Measurements from ENCODE around the gene EXD3. TPM values are rescaled to one million over a fixed set of nuclear protein-coding genes. Genes with fewer than 3 reads are reported as not detected.

Gene EXD3
- total RNA-seq, 1 donor from 2014 or later: 9.2 TPM

GRCh38 chr9:137456864-137457405, 34.0 kb upstream of the EXD3 start:
- peaks cover 44% of the 10 kb centered on the region for H3K4me1 ChIP-seq

DNA sequence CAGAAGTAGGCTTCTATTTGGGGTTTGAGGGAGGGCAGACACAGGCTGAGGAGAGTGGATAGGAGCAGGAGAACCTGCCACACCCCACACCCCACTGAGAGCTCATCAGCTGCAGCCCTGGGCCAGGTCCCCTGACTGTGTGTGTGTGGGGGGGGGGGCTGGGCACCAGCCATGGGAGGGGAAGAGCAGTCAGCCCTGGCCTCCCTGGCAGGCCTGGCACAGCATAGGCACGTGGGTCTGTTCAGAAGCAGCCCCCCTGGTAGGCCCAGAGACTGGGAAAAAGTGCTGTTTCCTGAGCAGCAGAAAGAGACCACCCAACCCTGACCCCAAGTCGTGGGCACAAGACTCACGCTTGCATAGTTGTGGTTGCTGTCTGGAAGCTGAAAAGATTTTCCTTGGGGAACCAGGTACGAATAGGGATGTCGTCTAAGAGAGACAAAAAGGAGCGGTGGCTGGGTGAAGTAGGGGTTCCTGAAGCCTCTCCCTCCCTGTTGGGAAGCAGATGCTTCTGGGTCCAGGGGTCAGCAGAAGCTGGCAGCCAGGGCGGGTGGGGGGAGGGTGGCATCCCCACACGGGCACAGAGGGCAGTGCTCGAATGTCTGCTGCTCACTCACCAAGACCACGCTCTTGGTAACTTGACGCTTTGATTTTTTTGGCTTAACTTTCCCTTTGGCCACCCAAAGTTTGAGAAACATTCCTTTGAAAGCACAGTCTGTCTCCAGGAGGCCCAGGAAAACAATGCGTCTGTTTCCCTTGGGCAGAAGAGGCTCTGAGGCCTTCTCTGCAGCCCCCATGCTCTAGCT, 33.3 kb upstream of the EXD3 start:
- no peak overlapping the region for H3K4me3 ChIP-seq
- H3K36me3 ChIP-seq: peaks cover 13% of the 10 kb centered on the region
- no peak overlapping the region for H3K27ac ChIP-seq (replicated peaks)
- H3K4me1 ChIP-seq: peaks cover 44% of the 10 kb centered on the region
- TF ChIP-seq CTCF (IDR thresholded peaks at IDR 0.05; ENCODE audit: borderline replicate concordance): no peak
- no peaks in the 10 kb centered on the region for H3K9me3 ChIP-seq (replicated peaks)
- intact Hi-C loops (cut with micrococcal nuclease): no loop called here
- no peak for DNase-seq
- no peaks in the 10 kb centered on the region for H3K27me3 ChIP-seq (ENCODE audit: low read depth)

More at GRCh38 chr9:137456864-137457405, 34.0 kb upstream of the EXD3 start:
- Histone ChIP-seq H3K27me3 (ENCODE audit: low read depth) (no peaks in the 10 kb centered on the region), H3K36me3 (peaks cover 13% of the 10 kb centered on the region), H3K4me3 (no peak overlapping the region), H3K27ac (replicated peaks) (no peak overlapping the region), H3K9me3 (replicated peaks) (no peaks in the 10 kb centered on the region)
- DNase-seq: no peak
- intact Hi-C loops (cut with micrococcal nuclease): no loop called here
- no peak for TF ChIP-seq CTCF (IDR thresholded peaks at IDR 0.05; ENCODE audit: borderline replicate concordance)

DNA sequence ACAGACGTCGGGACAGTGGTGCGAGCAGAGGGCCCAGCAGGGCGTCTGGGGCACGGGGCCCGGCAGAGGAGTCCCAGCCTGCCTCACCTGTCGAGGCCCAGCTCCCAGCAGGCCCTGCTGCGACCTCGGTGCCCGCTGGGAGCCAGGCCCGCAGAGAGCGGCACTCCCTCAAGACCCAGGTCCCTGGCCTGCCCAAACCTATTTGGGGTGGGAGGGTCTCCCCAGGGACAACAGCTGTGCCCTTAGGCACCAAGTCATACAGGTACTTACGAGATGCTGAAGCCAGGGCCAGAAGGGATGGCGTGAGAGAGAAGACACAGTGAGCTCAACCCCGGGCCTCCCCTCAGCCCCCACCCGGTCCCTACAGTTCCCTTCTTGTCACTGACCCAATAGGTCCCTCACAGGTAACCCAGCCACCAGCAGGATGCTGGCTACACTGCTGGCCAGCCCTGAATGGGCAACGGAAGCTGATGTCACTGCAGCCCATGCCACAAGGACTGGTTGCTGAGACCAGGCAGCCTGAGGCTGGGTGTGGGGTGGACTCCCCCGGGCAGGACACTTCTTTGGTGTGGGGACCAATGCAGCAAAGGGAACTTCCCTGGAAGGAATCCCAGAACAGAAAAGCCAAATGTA, 32.5 kb upstream of the EXD3 start:
- no peak overlapping the region for H3K4me3 ChIP-seq
- no peaks in the 10 kb centered on the region for H3K9me3 ChIP-seq (replicated peaks)
- H3K4me1 ChIP-seq: peaks cover 44% of the 10 kb centered on the region
- H3K27me3 ChIP-seq (ENCODE audit: low read depth): no peaks in the 10 kb centered on the region
- peaks cover 13% of the 10 kb centered on the region for H3K36me3 ChIP-seq
- no peak for TF ChIP-seq CTCF (IDR thresholded peaks at IDR 0.05; ENCODE audit: borderline replicate concordance)
- no peak for DNase-seq
- intact Hi-C loops (cut with micrococcal nuclease): no loop called here
- peak overlapping the region; percentile 70 for H3K27ac ChIP-seq (replicated peaks)

GRCh38 chr9:137454597-137455358, 31.8 kb upstream of the EXD3 start:
- Histone ChIP-seq H3K36me3 (peaks cover 13% of the 10 kb centered on the region), H3K4me1 (peaks cover 39% of the 10 kb centered on the region), H3K9me3 (replicated peaks) (no peaks in the 10 kb centered on the region), H3K27me3 (ENCODE audit: low read depth) (no peaks in the 10 kb centered on the region), H3K4me3 (peak overlapping the region; percentile 65), H3K27ac (replicated peaks) (peak overlapping the region; percentile 70)
- DNase-seq: peak; percentile 34
- TF ChIP-seq CTCF (IDR thresholded peaks at IDR 0.05; ENCODE audit: borderline replicate concordance): no peak
- intact Hi-C loops (cut with micrococcal nuclease): no loop called here

DNA sequence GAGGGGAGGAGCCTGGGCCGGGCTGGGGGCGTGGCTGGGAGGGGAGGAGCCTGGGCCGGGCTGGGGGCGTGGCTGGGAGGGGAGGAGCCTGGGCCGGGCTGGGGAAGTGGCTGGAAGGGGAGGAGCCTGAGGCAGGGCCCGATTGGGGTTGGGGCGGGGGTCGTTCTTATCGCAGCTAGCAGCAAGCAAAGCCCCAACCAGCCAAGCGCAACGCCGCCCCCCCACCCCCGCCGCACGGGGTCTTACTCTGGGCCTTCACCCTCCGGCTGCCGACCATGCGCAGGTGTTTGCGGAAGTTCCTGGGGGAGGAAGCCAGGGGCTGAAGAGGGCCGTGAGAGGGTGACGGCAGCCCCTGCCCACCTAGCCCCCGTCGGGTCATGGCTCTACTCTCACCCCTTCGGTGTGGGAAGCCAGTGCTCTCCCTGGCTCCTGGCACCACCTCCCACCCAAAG, 31.2 kb upstream of the EXD3 start:
- peak; percentile 61 for DNase-seq
- no peaks in the 10 kb centered on the region for H3K27me3 ChIP-seq (ENCODE audit: low read depth)
- no peaks in the 10 kb centered on the region for H3K9me3 ChIP-seq (replicated peaks)
- H3K4me1 ChIP-seq: peaks cover 33% of the 10 kb centered on the region
- TF ChIP-seq CTCF (IDR thresholded peaks at IDR 0.05; ENCODE audit: borderline replicate concordance): no peak
- intact Hi-C loops (cut with micrococcal nuclease): no loop called here
- H3K36me3 ChIP-seq: peaks cover 19% of the 10 kb centered on the region
- H3K27ac ChIP-seq (replicated peaks): peak overlapping the region; percentile 70
- peak overlapping the region; percentile 65 for H3K4me3 ChIP-seq

Data from left ventricle myocardium inferior (tissue), 1 donor.